GM12874 (cell line): ENCODE data around the gene IGSF9B.

Source experiments
- CTCF ChIP-seq: IDR thresholded peaks from 2 replicates; pipeline ENCODE4 v1.5.1; 2011; ENCODE audit warnings: low read depth, mild to moderate bottlenecking, control low read depth, low read length, moderate library complexity; ENCODE audit not compliant: insufficient read depth

The IGSF9B gene

GRCh38 chr11:133920109-133920990, 36.4 kb downstream of the IGSF9B start:
- no peak for TF ChIP-seq CTCF

GRCh38 chr11:133919330-133920108, 37.2 kb downstream of the IGSF9B start:
- no peak for TF ChIP-seq CTCF

GRCh38 chr11:133918608-133919260, 38.0 kb downstream of the IGSF9B start:
- no peak for TF ChIP-seq CTCF

- TF ChIP-seq CTCF: no peak
These were observed 38.7 kb downstream of the IGSF9B start for GRCh38 chr11:133917921-133918607.

- no peak for TF ChIP-seq CTCF
These were observed 39.9 kb downstream of the IGSF9B start for GRCh38 chr11:133916784-133917440.

- no peak for TF ChIP-seq CTCF
These were observed 43.0 kb downstream of the IGSF9B start for GRCh38 chr11:133913761-133914160.

- peak; percentile 24; the same call in 1 of the 2 replicates for TF ChIP-seq CTCF
These were observed 45.6 kb downstream of the IGSF9B start for GRCh38 chr11:133911171-133911570.
